Mucosa of descending colon (tissue), 3 donors: ENCODE measurements around the gene LIPM. TPM values are rescaled to one million over a fixed set of nuclear protein-coding genes. Genes with fewer than 3 reads are reported as not detected.

ENCODE experiments used
- ATAC-seq: fragments of 200-7000 bp; cut with Tn5 transposase; one replicate; pipeline ENCODE4 v1.9.1; 2020; ENCODE audit warnings: mild to moderate bottlenecking, moderate library complexity
- DNase-seq, 3 donors: peaks; one replicate each; pipeline ENCODE4 v3.0.0-alpha.2; 2020
- H3K36me3 ChIP-seq: fragments of 200-600 bp; one replicate; pipeline ENCODE4 v1.8.0; 2021; ENCODE audit warnings: low read depth, mild to moderate bottlenecking
- H3K4me1 ChIP-seq: fragments of 200-600 bp; one replicate; pipeline ENCODE4 v1.8.0; 2021; ENCODE audit warnings: low read depth, mild to moderate bottlenecking
- H3K4me3 ChIP-seq: fragments of 200-600 bp; one replicate; pipeline ENCODE4 v1.8.0; 2021; ENCODE audit warnings: mild to moderate bottlenecking
- H3K9me3 ChIP-seq: fragments of 200-600 bp; one replicate; pipeline ENCODE4 v1.8.0; 2021; ENCODE audit warnings: mild to moderate bottlenecking
- CTCF ChIP-seq: fragments of 200-600 bp; IDR thresholded peaks from one replicate; pipeline ENCODE4 v1.8.0; 2022; ENCODE audit warnings: antibody characterized with exemption, mild to moderate bottlenecking
- intact Hi-C, 2 donors: fragments of 100-400 bp; cut with DNase I in 1 of 2; cut with micrococcal nuclease in 1 of 2; formaldehyde crosslinking; loops; one replicate each; pipeline versions ENCODE4 v1.11.0 to v1.11.1; 2022; cut with DNase I, micrococcal nuclease
- total RNA-seq, 3 donors: library from RNA; stranded (reverse); fragmentation: NEBNext Ultra II Directional in 2 of 3; extraction: Animal tissue kit (Norgen Biotek cat#: 25700) in 2 of 3; gene quantifications; one replicate each; pipeline versions ENCODE4 v1.2.1 to v1.2.4, GENCODE V29; 2021 to 2023
- donor health status: DM: no; HTN: no; CAD: no; lungs with moderate emphysema.
- donor health status: DM: no; HTN: no; CAD: no.
- donor health status: DM: no; HTN: yes; CAD: no.

Gene LIPM
- total RNA-seq, 3 donors from 2014 or later: not detected

GRCh38 chr10:88827671-88828070, 25.1 kb downstream of the LIPM start:
- TF ChIP-seq CTCF: no peak
- no peaks in the 10 kb centered on the region for H3K4me1 ChIP-seq
- intact Hi-C loops: no loop called here
- DNase-seq: no peak
- no peaks in the 10 kb centered on the region for H3K9me3 ChIP-seq
- no peaks in the 10 kb centered on the region for H3K36me3 ChIP-seq
- ATAC-seq: no peak
- H3K4me3 ChIP-seq: no peak overlapping the region

- Histone ChIP-seq H3K4me1 (no peaks in the 10 kb centered on the region), H3K4me3 (no peak overlapping the region), H3K9me3 (no peaks in the 10 kb centered on the region), H3K36me3 (no peaks in the 10 kb centered on the region)
- TF ChIP-seq CTCF: no peak
- DNase-seq: no peak
- intact Hi-C loops: no loop called here
- ATAC-seq: no peak
Observed at GRCh38 chr10:88828310-88828709, 25.8 kb downstream of the LIPM start.

- no peak for ATAC-seq
- intact Hi-C loops: loop anchor here (10.0 kb wide), 2 partner anchors 174 to 384 kb away; no protein-coding TSS in a partner anchor
Observed at GRCh38 chr10:88830643-88831268, 28.2 kb downstream of the LIPM start.

DNA sequence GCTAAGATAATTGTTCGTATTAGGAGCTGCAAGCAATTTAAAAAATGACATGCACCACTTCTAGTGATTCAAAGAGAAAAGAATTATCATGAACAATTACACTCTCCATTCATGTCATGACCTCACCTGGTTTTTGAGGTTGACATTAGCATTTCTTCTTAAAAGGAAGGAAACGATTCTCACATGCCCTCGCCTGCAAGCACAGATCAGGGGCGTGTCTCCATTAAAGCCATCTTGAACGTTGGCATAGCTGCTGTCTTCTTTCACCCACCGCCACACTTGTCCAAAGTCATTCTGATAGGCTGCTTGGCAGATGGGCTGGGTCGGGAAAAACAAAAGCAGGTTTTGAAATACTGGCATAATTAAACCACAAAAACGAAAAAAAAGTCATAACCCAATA, 29.2 kb downstream of the LIPM start:
- DNase-seq (no peak), ATAC-seq (peak; percentile 27)
- H3K36me3 ChIP-seq: no peaks in the 10 kb centered on the region
- H3K9me3 ChIP-seq: no peaks in the 10 kb centered on the region
- intact Hi-C loops: loop anchor here (10.0 kb wide), 2 partner anchors 173 to 383 kb away; no protein-coding TSS in a partner anchor
- H3K4me1 ChIP-seq: no peaks in the 10 kb centered on the region
- TF ChIP-seq CTCF: no peak
- H3K4me3 ChIP-seq: no peak overlapping the region

More at GRCh38 chr10:88830643-88831268, 28.2 kb downstream of the LIPM start:
- DNase-seq: no peak
- no peak for TF ChIP-seq CTCF
- Histone ChIP-seq H3K4me1 (no peaks in the 10 kb centered on the region), H3K36me3 (no peaks in the 10 kb centered on the region), H3K9me3 (no peaks in the 10 kb centered on the region), H3K4me3 (no peak overlapping the region)

DNA sequence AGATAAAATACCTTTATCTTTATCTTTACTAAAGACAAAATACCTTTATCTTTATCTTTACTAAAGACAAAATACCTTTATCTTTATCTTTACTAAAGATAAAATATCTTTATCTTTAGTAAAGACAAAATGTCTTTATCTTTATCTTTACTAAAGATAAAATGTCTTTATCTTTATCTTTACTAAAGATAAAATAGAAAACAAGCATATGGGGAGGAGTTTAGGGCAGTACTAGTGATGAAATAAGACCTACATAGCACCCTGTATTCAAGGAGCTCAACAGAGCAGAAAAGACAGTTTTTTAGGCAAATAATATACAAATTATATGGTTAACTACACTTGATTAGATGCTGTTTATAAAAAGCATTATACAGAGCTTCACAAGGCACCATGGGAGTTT, 29.8 kb downstream of the LIPM start:
- no peak overlapping the region for H3K4me3 ChIP-seq
- TF ChIP-seq CTCF: no peak
- H3K4me1 ChIP-seq: no peaks in the 10 kb centered on the region
- intact Hi-C loops: loop anchor here (10.0 kb wide), 2 partner anchors 172 to 382 kb away; no protein-coding TSS in a partner anchor
- DNase-seq (no peak), ATAC-seq (no peak)
- H3K36me3 ChIP-seq: no peaks in the 10 kb centered on the region
- no peaks in the 10 kb centered on the region for H3K9me3 ChIP-seq
